ENCODE data around the gene MAPKBP1.

Gene MAPKBP1

DNA sequence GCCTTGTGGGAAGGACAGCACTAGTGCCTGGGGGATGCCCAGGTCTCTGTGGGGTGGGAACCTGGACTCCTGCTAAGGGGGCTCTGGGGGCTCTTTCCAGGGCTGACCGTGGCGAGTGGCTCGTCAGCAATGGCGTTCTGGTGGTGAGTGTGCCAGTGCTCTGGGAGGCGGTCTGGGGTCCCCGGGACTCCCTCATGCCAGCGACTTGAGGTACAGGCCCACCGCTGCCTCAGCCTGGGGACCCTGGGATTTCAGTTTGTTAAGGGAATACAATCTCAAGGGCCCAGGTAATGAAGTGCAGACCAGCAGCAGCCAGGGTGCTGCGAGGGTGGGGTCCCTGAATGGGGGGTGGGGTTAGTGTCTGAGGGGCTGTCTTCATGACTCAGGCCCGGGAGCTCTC is 66.8 kb downstream of the MAPKBP1 start:
- no peak for TF ChIP-seq POLR2A (IDR thresholded peaks at IDR 0.05; ENCODE audit: extremely low read depth, insufficient read length)
- TF ChIP-seq, protein P1, sequence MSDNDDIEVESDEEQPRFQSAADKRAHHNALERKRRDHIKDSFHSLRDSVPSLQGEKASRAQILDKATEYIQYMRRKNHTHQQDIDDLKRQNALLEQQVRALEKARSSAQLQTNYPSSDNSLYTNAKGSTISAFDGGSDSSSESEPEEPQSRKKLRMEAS (IDR thresholded peaks at IDR 0.05; ENCODE audit: low read depth, low read length): no peak
- TF ChIP-seq, protein P2, sequence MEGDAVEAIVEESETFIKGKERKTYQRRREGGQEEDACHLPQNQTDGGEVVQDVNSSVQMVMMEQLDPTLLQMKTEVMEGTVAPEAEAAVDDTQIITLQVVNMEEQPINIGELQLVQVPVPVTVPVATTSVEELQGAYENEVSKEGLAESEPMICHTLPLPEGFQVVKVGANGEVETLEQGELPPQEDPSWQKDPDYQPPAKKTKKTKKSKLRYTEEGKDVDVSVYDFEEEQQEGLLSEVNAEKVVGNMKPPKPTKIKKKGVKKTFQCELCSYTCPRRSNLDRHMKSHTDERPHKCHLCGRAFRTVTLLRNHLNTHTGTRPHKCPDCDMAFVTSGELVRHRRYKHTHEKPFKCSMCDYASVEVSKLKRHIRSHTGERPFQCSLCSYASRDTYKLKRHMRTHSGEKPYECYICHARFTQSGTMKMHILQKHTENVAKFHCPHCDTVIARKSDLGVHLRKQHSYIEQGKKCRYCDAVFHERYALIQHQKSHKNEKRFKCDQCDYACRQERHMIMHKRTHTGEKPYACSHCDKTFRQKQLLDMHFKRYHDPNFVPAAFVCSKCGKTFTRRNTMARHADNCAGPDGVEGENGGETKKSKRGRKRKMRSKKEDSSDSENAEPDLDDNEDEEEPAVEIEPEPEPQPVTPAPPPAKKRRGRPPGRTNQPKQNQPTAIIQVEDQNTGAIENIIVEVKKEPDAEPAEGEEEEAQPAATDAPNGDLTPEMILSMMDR (IDR thresholded peaks at IDR 0.05; ENCODE audit: low read depth, low read length): no peak
- no peak for TF ChIP-seq MYC (IDR thresholded peaks at IDR 0.05; ENCODE audit: low read depth, low read length)
- DNase-seq (ENCODE audit: low read depth): no peak
- H3K4me3 ChIP-seq (ENCODE audit: low read depth, low read length): no peak overlapping the region

DNA sequence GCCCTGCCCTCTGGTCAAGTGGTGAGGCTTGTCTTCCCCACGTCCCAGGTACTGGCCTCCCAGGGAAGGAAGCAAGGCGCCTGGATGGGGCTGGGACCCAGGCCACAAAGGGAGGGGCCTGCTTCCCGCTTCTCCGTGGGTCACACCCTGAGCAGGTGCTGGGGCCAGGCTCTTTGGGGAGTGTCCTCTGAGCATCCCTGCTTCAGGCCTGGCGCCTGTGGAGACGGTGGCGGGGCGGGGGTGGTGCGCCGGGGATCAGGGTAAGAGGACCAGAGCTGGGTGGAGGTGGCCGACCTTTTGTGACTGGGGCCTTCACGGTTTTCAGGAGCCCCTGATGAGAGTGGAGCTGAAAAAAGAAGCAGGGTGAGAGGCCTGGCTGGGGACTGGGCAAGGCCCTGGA is 67.9 kb downstream of the MAPKBP1 start:
- no peak for DNase-seq (ENCODE audit: low read depth)
- TF ChIP-seq MYC (IDR thresholded peaks at IDR 0.05; ENCODE audit: low read depth, low read length): no peak
- no peak for TF ChIP-seq POLR2A (IDR thresholded peaks at IDR 0.05; ENCODE audit: extremely low read depth, insufficient read length)
- TF ChIP-seq, protein P2 (IDR thresholded peaks at IDR 0.05; ENCODE audit: low read depth, low read length): no peak
- TF ChIP-seq, protein P1 (IDR thresholded peaks at IDR 0.05; ENCODE audit: low read depth, low read length): no peak
- H3K4me3 ChIP-seq (ENCODE audit: low read depth, low read length): no peak overlapping the region

DNA sequence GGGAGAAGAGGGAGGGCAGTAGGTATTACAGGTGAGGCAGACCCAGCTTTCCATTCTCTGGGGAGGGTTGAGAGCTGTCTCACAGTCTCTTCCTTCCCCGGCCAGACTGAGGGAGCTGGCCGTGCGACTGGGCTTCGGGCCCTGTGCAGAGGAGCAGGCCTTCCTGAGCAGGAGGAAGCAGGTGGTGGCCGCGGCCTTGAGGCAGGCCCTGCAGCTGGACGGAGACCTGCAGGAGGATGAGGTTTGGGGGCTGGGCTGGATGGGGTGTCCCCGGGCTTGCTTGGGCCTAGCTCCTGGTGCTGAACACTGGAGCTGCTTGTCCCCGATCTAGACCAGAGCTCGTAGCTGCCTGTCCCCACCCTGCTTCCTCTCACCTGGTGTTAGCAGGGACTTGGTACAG is 69.3 kb downstream of the MAPKBP1 start:
- no peak overlapping the region for H3K4me3 ChIP-seq (ENCODE audit: low read depth, low read length)
- TF ChIP-seq MYC (IDR thresholded peaks at IDR 0.05; ENCODE audit: low read depth, low read length) (no peak), POLR2A (IDR thresholded peaks at IDR 0.05; ENCODE audit: extremely low read depth, insufficient read length) (no peak)
- TF ChIP-seq, protein P1 (IDR thresholded peaks at IDR 0.05; ENCODE audit: low read depth, low read length): no peak
- TF ChIP-seq, protein P2 (IDR thresholded peaks at IDR 0.05; ENCODE audit: low read depth, low read length): no peak
- no peak for DNase-seq (ENCODE audit: low read depth)

DNA sequence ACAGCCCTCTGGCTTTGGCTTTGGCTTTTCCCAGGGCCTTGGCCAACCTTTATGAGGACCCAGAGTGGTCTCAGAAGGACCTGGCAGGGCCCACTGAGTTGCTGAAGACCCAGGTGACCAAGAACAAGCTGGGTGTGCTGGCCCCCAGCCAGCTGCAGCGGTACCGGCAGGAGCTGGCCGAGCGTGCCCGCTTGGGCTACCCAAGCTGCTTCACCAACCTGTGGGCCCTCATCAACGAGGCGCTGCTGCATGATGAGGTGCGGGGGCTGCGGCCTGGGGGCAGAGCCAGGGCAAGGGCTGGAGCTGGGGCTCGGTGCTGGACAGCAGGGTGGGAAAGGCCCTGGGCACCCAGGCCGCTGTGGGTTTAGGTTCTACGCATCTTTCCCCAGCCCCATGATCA is 70.5 kb downstream of the MAPKBP1 start:
- no peak for TF ChIP-seq MYC (IDR thresholded peaks at IDR 0.05; ENCODE audit: low read depth, low read length)
- TF ChIP-seq POLR2A (IDR thresholded peaks at IDR 0.05; ENCODE audit: extremely low read depth, insufficient read length): no peak
- TF ChIP-seq, protein P1 (IDR thresholded peaks at IDR 0.05; ENCODE audit: low read depth, low read length): no peak
- TF ChIP-seq, protein P2 (IDR thresholded peaks at IDR 0.05; ENCODE audit: low read depth, low read length): no peak
- no peak overlapping the region for H3K4me3 ChIP-seq (ENCODE audit: low read depth, low read length)
- DNase-seq (ENCODE audit: low read depth): no peak

DNA sequence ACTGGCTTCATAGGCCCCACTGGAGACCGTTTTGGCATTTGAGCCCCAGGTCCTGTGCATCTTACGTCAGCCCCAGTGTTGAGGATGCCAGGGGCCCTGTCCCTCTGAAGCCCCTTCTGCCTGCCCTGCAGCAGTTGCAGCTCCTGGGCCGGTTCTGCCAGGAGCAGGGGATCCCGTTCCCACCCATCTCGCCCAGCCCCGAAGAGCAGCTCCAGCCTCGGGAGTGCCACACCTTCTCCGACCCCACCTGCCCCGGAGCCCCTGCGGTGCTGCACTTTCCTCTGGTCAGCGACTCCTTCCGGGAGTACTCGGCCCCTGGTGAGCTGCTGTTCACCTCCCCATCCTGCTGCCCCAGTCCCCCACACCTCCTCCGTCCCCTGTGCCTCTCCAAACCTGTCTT is 72.9 kb downstream of the MAPKBP1 start:
- TF ChIP-seq MYC (IDR thresholded peaks at IDR 0.05; ENCODE audit: low read depth, low read length): no peak
- TF ChIP-seq, protein P1 (IDR thresholded peaks at IDR 0.05; ENCODE audit: low read depth, low read length): no peak
- TF ChIP-seq, protein P2 (IDR thresholded peaks at IDR 0.05; ENCODE audit: low read depth, low read length): no peak
- no peak for TF ChIP-seq POLR2A (IDR thresholded peaks at IDR 0.05; ENCODE audit: extremely low read depth, insufficient read length)
- DNase-seq (ENCODE audit: low read depth): no peak
- no peak overlapping the region for H3K4me3 ChIP-seq (ENCODE audit: low read depth, low read length)

DNA sequence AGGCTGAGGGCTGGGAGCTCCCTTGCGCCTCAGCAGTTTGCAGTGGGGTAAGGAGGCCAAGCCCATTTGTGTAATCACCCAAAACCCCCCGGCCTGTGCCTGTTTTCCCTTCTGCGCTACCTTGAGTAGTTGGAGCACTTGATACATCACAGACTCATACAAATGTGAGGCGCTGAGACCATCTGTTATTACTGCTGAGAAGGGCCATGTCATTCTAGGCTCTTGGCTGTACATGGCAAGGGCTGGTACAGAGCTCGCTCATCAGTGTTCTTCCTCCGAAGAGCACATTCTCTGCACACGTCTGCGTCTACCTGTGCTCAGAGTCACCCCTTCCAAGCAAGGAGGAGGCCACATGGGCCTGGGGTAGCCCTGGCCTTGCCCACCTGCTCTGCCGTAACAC is 73.7 kb downstream of the MAPKBP1 start:
- H3K4me3 ChIP-seq (ENCODE audit: low read depth, low read length): no peak overlapping the region
- DNase-seq (ENCODE audit: low read depth): no peak
- TF ChIP-seq, protein P1 (IDR thresholded peaks at IDR 0.05; ENCODE audit: low read depth, low read length): no peak
- TF ChIP-seq POLR2A (IDR thresholded peaks at IDR 0.05; ENCODE audit: extremely low read depth, insufficient read length) (no peak), MYC (IDR thresholded peaks at IDR 0.05; ENCODE audit: low read depth, low read length) (no peak)
- TF ChIP-seq, protein P2 (IDR thresholded peaks at IDR 0.05; ENCODE audit: low read depth, low read length): no peak
